H1 (cell line): ENCODE measurements around the gene GREB1. TPM values are rescaled to one million over a fixed set of nuclear protein-coding genes. Genes with fewer than 3 reads are reported as not detected.

Source experiments
- CTCF ChIA-PET: fragments of 300-600 bp; sonication (Branson Sonifier 250); formaldehyde crosslinking; loops from one replicate; lab custom pipeline; 2021; ENCODE audit not compliant: partially characterized antibody; lab: Charles Lee
- POLR2A ChIA-PET: fragments of 300-600 bp; sonication (Branson Sonifier 250); formaldehyde crosslinking; loops from one replicate; lab custom pipeline; 2021; ENCODE audit warnings: inconsistent platforms; ENCODE audit not compliant: partially characterized antibody; lab: Charles Lee
- DNase-seq, 2 experiments: peaks; one replicate each; pipeline versions ENCODE4 v3.0.0 to v3.0.0-alpha.2; 2010 to 2022; ENCODE audit warnings: low spot score in 2 of 2, low read depth in 1 of 2, mixed read lengths in 1 of 2
- FAIRE-seq: peaks from 2 replicates; lab custom pipeline; 2011; peaks lifted over from hg19 to GRCh38; lab: Jason Lieb, UNC
- H2AFZ ChIP-seq: 2 replicates; pipeline ENCODE4 v1.8.1; 2012; ENCODE audit warnings: low read length, inconsistent platforms
- H2AK5ac ChIP-seq: 2 replicates; pipeline ENCODE4 v1.6.1; 2013; ENCODE audit warnings: low read depth, low read length
- H2BK120ac ChIP-seq: replicated peaks from 2 replicates; pipeline ENCODE3; 2013; ENCODE audit warnings: low read depth, low read length, inconsistent platforms
- H2BK12ac ChIP-seq: 2 replicates; pipeline ENCODE4 v1.6.1; 2013; ENCODE audit warnings: low read depth, low read length
- H2BK15ac ChIP-seq: 2 replicates; pipeline ENCODE4 v1.6.1; 2013; ENCODE audit warnings: low read length
- H2BK20ac ChIP-seq: 2 replicates; pipeline ENCODE4 v1.6.1; 2013; ENCODE audit warnings: low read length
- H2BK5ac ChIP-seq: 2 replicates; pipeline ENCODE4 v1.6.1; 2013; ENCODE audit warnings: low read depth, low read length
- H3K14ac ChIP-seq: 2 replicates; pipeline ENCODE4 v1.6.1; 2013; ENCODE audit warnings: inconsistent platforms; ENCODE audit not compliant: insufficient read length
- H3K18ac ChIP-seq: 2 replicates; pipeline ENCODE4 v1.6.1; 2013; ENCODE audit warnings: low read length; ENCODE audit errors: extremely low read depth
- H3K23ac ChIP-seq: 2 replicates; pipeline ENCODE4 v1.6.1; 2013; ENCODE audit warnings: inconsistent platforms; ENCODE audit not compliant: insufficient read length
- H3K23me2 ChIP-seq: 2 replicates; pipeline ENCODE4 v1.6.1; 2013; ENCODE audit warnings: low read depth, low read length
- H3K27ac ChIP-seq: 2 replicates; pipeline ENCODE4 v1.6.1; 2011; ENCODE audit warnings: low read depth, low read length, inconsistent platforms
- H3K27me3 ChIP-seq, 4 experiments: replicated peaks in 1 of 4; 1 replicate in 1 of 4; 2 replicates in 3 of 4; pipeline versions ENCODE4 v1.6.1 to v1.8.1; 2011 to 2013; ENCODE audit warnings: low read length in 3 of 4, mild to moderate bottlenecking in 3 of 4, inconsistent platforms in 2 of 4, mixed read lengths in 2 of 4, moderate library complexity in 1 of 4; ENCODE audit not compliant: control insufficient read depth in 3 of 4, insufficient read depth in 3 of 4; ENCODE audit errors: extremely low read depth in 1 of 4
- H3K36me3 ChIP-seq, 4 experiments: 2 replicates each; pipeline versions ENCODE4 v1.6.1 to v1.8.1; 2011 to 2013; ENCODE audit warnings: mild to moderate bottlenecking in 4 of 4, low read length in 3 of 4, moderate library complexity in 2 of 4, control low read depth in 1 of 4, inconsistent platforms in 1 of 4; ENCODE audit not compliant: insufficient read depth in 4 of 4, control insufficient read depth in 2 of 4
- H3K4ac ChIP-seq: replicated peaks from 2 replicates; pipeline ENCODE3; 2013; ENCODE audit warnings: low read length, low read depth, mixed read lengths, inconsistent platforms; ENCODE audit not compliant: insufficient read length
- H3K4me1 ChIP-seq, 4 experiments: replicated peaks in 1 of 4; 1 replicate in 1 of 4; 2 replicates in 3 of 4; pipeline versions ENCODE4 v1.6.1 to v1.8.1; 2011 to 2013; ENCODE audit warnings: low read length in 3 of 4, inconsistent platforms in 2 of 4, mixed read lengths in 1 of 4; ENCODE audit not compliant: insufficient read depth in 4 of 4, control insufficient read depth in 3 of 4
- H3K4me2 ChIP-seq, 2 experiments: 2 replicates each; pipeline versions ENCODE4 v1.6.1 to v1.8.1; 2011 to 2013; ENCODE audit warnings: low read depth in 2 of 2, low read length in 2 of 2, control low read depth in 1 of 2, inconsistent platforms in 1 of 2, mild to moderate bottlenecking in 1 of 2; ENCODE audit not compliant: insufficient read depth in 1 of 2
- H3K4me3 ChIP-seq, 4 experiments: fragments of 200-600, 300-600 bp in 1 of 4; sonication (generic), shearing (Covaris generic), sonication (Bioruptor Twin) in 1 of 4; 2 replicates each; pipeline versions ENCODE4 v1.5.1 to v1.8.1; 2011 to 2016; ENCODE audit warnings: low read length in 4 of 4, low read depth in 3 of 4, control low read depth in 2 of 4, inconsistent platforms in 2 of 4, mild to moderate bottlenecking in 2 of 4, mixed read lengths in 1 of 4, moderate library complexity in 1 of 4; ENCODE audit not compliant: insufficient read depth in 2 of 4; ENCODE audit errors: extremely low read depth in 1 of 4
- H3K56ac ChIP-seq: replicated peaks from 2 replicates; pipeline ENCODE3; 2013; ENCODE audit warnings: low read depth, mild to moderate bottlenecking, mixed read lengths, low read length, inconsistent platforms; ENCODE audit not compliant: insufficient read length
- H3K79me1 ChIP-seq: 2 replicates; pipeline ENCODE4 v1.6.1; 2013; ENCODE audit warnings: low read depth, low read length, control low read depth
- H3K79me2 ChIP-seq, 2 experiments: 2 replicates each; pipeline versions ENCODE4 v1.6.1 to v1.8.1; 2012 to 2013; ENCODE audit warnings: low read length in 2 of 2, mild to moderate bottlenecking in 2 of 2, inconsistent platforms in 1 of 2; ENCODE audit not compliant: insufficient read depth in 2 of 2, control insufficient read depth in 1 of 2
- H3K9ac ChIP-seq, 4 experiments: replicated peaks in 1 of 4; 1 replicate in 1 of 4; 2 replicates in 3 of 4; pipeline versions ENCODE4 v1.6.1 to v1.8.1; 2011 to 2013; ENCODE audit warnings: low read depth in 3 of 4, low read length in 3 of 4, control low read depth in 2 of 4, mild to moderate bottlenecking in 2 of 4, moderate library complexity in 2 of 4, inconsistent platforms in 1 of 4; ENCODE audit errors: extremely low read depth in 1 of 4
- H3K9me3 ChIP-seq, 2 experiments: 2 replicates each; pipeline versions ENCODE4 v1.6.1 to v1.8.1; 2012 to 2013; ENCODE audit warnings: mild to moderate bottlenecking in 2 of 2, moderate library complexity in 2 of 2, control low read depth in 1 of 2, inconsistent platforms in 1 of 2, low read depth in 1 of 2, low read length in 1 of 2, mixed read lengths in 1 of 2; ENCODE audit not compliant: insufficient read depth in 2 of 2
- H4K20me1 ChIP-seq, 2 experiments: replicated peaks in 1 of 2; 2 replicates each; pipeline versions ENCODE3 to v1.8.1; 2011 to 2013; ENCODE audit warnings: inconsistent platforms in 2 of 2, low read length in 2 of 2, mild to moderate bottlenecking in 1 of 2; ENCODE audit not compliant: insufficient read depth in 2 of 2, control insufficient read depth in 1 of 2
- H4K5ac ChIP-seq: 2 replicates; pipeline ENCODE4 v1.6.1; 2013; ENCODE audit warnings: low read length, low read depth, mixed read lengths, inconsistent platforms; ENCODE audit not compliant: insufficient read length
- H4K8ac ChIP-seq: 2 replicates; pipeline ENCODE4 v1.8.0; 2013; ENCODE audit warnings: mild to moderate bottlenecking, moderate library complexity, low read length, inconsistent platforms; ENCODE audit not compliant: insufficient read depth; ENCODE audit errors: extremely low read depth
- H4K91ac ChIP-seq: replicated peaks from 2 replicates; pipeline ENCODE3; 2013; ENCODE audit warnings: low read length, mixed read lengths, inconsistent platforms; ENCODE audit not compliant: insufficient read length
- BRCA1 ChIP-seq: IDR thresholded peaks from 2 replicates; pipeline ENCODE4 v1.6.1; 2012; ENCODE audit warnings: low read depth, low read length, improper control_type of control experiment
- CBX8 ChIP-seq: fragments of 300-800, 300-1000 bp; sonication (generic); IDR thresholded peaks from 2 replicates; pipeline ENCODE4 v1.7.1; 2016; ENCODE audit warnings: low read depth, low read length, borderline replicate concordance
- CHD2 ChIP-seq: IDR thresholded peaks from 2 replicates; pipeline ENCODE4 v1.6.1; 2012; ENCODE audit warnings: low read length, improper control_type of control experiment
- CTBP2 ChIP-seq: IDR thresholded peaks from 2 replicates; pipeline ENCODE4 v1.7.0; 2011; ENCODE audit warnings: borderline replicate concordance, mild to moderate bottlenecking, moderate library complexity, mixed read lengths, low read length; ENCODE audit not compliant: insufficient read depth, insufficient read length
- E2F6 ChIP-seq: IDR thresholded peaks from 2 replicates; pipeline ENCODE4 v1.6.1; 2012; ENCODE audit warnings: inconsistent platforms
- EGR1 ChIP-seq: IDR thresholded peaks from 2 replicates; pipeline ENCODE4 v1.6.1; 2011; ENCODE audit warnings: low read depth, low read length, borderline replicate concordance
- GABPA ChIP-seq: IDR thresholded peaks from 2 replicates; pipeline ENCODE4 v1.6.1; 2011; ENCODE audit warnings: mild to moderate bottlenecking, low read length, moderate library complexity, borderline replicate concordance; ENCODE audit not compliant: insufficient read depth
- HDAC6 ChIP-seq: IDR thresholded peaks from one replicate; pipeline ENCODE4 v1.7.1; 2012; ENCODE audit warnings: low read depth, mild to moderate bottlenecking, inconsistent platforms, low read length, moderate library complexity
- JUND ChIP-seq: IDR thresholded peaks from 2 replicates; pipeline ENCODE4 v1.6.1; 2011; ENCODE audit warnings: mild to moderate bottlenecking, improper control_type of control experiment, low read length
- KDM1A ChIP-seq: fragments of 200-600, 300-600 bp; sonication (generic); IDR thresholded peaks from 2 replicates; pipeline ENCODE4 v1.7.1; 2016; ENCODE audit warnings: mild to moderate bottlenecking, low read length, borderline replicate concordance
- NANOG ChIP-seq: IDR thresholded peaks from 2 replicates; pipeline ENCODE4 v1.6.1; 2011; ENCODE audit warnings: low read length, low read depth, mild to moderate bottlenecking, inconsistent platforms; ENCODE audit not compliant: insufficient read depth, poor library complexity, severe bottlenecking
- SIN3A ChIP-seq, 2 experiments: IDR thresholded peaks in 1 of 2; conservative IDR thresholded peaks in 1 of 2; 2 replicates each; pipeline ENCODE4 v1.6.1; 2011 to 2012; ENCODE audit warnings: low read length in 2 of 2, improper control_type of control experiment in 1 of 2, low read depth in 1 of 2, mild to moderate bottlenecking in 1 of 2
- SUZ12 ChIP-seq: fragments of 200-600 bp; sonication (generic); IDR thresholded peaks from 2 replicates; pipeline ENCODE4 v1.6.1; 2012; ENCODE audit warnings: mild to moderate bottlenecking, inconsistent platforms, low read length, moderate library complexity, mixed read lengths
- TCF12 ChIP-seq: IDR thresholded peaks from 2 replicates; pipeline ENCODE4 v1.6.1; 2011; ENCODE audit warnings: low read depth, mild to moderate bottlenecking, low read length
- ZNF274 ChIP-seq: IDR thresholded peaks from 2 replicates; pipeline ENCODE4 v1.7.0; 2012; ENCODE audit warnings: low read length, borderline replicate concordance; ENCODE audit errors: extremely low read depth
- polyA plus RNA-seq, 7 experiments: library from polyadenylated mRNA; depleted of rRNA in 3 of 7; stranded (reverse) in 5 of 7; unstranded in 2 of 7; fragments of >200 nt in 5 of 7; fragments of 200-250 nt in 2 of 7; gene quantifications; 1 replicate in 5 of 7; 2 replicates in 1 of 7; 4 replicates in 1 of 7; pipeline versions ENCODE4 v1.2.1 to v1.2.3, GENCODE V29; 2011 to 2013; ENCODE audit warnings: missing spikeins in 2 of 7, mixed read lengths in 2 of 7
- total RNA-seq: library from RNA; stranded (reverse); fragmentation: NEBNext Ultra II Directional; extraction: Animal tissue kit (Norgen Biotek cat#: 25700); gene quantifications from 2 replicates; pipeline ENCODE4 v1.2.1, GENCODE V29; 2021

Gene GREB1
- total and polyA plus RNA-seq, 2 of the 8 experiments (the other 6 are each of a cell fraction or from before 2014, with no cell fraction given): 7.9 to 43.4 TPM

- H3K36me3 ChIP-seq: no peaks in the 10 kb centered on the region
- no peak overlapping the region for H2BK12ac ChIP-seq
- H3K27me3 ChIP-seq: no peaks in the 10 kb centered on the region; a peak in 2 of 7 replicates
- H3K79me2 ChIP-seq: no peaks in the 10 kb centered on the region
- no peaks in the 10 kb centered on the region for H4K20me1 ChIP-seq
- no peak overlapping the region for H3K4me3 ChIP-seq
- H2BK120ac ChIP-seq: no peak overlapping the region
- no peak overlapping the region for H2AK5ac ChIP-seq
- H4K91ac ChIP-seq: no peak overlapping the region
- DNase-seq (no peak), FAIRE-seq (no peak)
- no peak overlapping the region for H2BK5ac ChIP-seq
- H3K9me3 ChIP-seq: peaks cover 6% of the 10 kb centered on the region in 2 experiments; a peak in 2 of 4 replicates
- no peak overlapping the region for H3K23ac ChIP-seq
- no peak overlapping the region for H3K14ac ChIP-seq
- no peak overlapping the region for H4K8ac ChIP-seq
- H3K23me2 ChIP-seq: no peaks in the 10 kb centered on the region; the same call in 1 of the 2 replicates
- no peak overlapping the region for H3K56ac ChIP-seq
- no peak overlapping the region for H2BK20ac ChIP-seq
- H3K27ac ChIP-seq: no peak overlapping the region
- H3K4ac ChIP-seq: no peak overlapping the region
- no peaks in the 10 kb centered on the region for H3K4me1 ChIP-seq
- H3K4me2 ChIP-seq: no peak overlapping the region
- no peak overlapping the region for H4K5ac ChIP-seq
- no peak overlapping the region for H3K9ac ChIP-seq
- no peak overlapping the region for H3K18ac ChIP-seq
- no peak overlapping the region for H2AFZ ChIP-seq
- H3K79me1 ChIP-seq: no peaks in the 10 kb centered on the region
- H2BK15ac ChIP-seq: no peak overlapping the region
- ChIA-PET POLR2A (no interaction called here), CTCF (interaction anchor here (0.5 to 6.4 kb wide), 4 partner anchors 20 to 230 kb away, joined by 3 to 37 read pairs (median 4); no protein-coding TSS in a partner anchor)
- TF ChIP-seq CBX8 (no peak), ZNF274 (no peak), GABPA (no peak), EGR1 (no peak), CHD2 (no peak), SIN3A (conservative IDR thresholded peaks at IDR 0.05 in 1 of 2, IDR thresholded peaks at IDR 0.05 in 1 of 2; ENCODE audit: low read depth in 1 of 2, low read length in 2 of 2) (no peak), SUZ12 (no peak), TCF12 (no peak), CTBP2 (no peak), E2F6 (no peak), HDAC6 (no peak), JUND (no peak), NANOG (no peak), BRCA1 (no peak), KDM1A (no peak)
These were observed 129.0 kb downstream of the GREB1 start for GRCh38 chr2:11662882-11663281.
